ENCODE data around the gene CXCR1.
"Not testable (repeated sequence)": the region's sequence is repeated elsewhere in the genome, so short reads cannot be mapped to it uniquely, and the experiment has no call there.

The CXCR1 gene

DNA sequence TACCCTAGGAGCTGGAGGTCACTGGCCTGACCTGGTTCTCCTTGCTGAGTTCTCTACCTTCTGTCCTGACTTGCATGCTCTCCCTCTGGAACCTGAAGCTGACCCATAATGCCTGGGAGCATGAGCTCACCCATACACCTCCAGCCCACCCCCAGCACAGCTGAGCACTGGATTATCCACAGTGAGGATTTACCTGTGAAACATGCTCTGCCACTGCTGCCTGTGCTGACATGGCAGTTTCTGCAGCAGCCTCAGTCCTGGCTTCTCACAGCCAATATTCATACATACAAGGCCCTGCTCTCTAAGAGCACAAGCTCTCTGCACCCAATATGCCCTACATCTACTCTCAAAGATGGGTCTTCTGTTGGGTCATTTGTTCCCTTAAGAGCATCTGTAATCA, 35.9 kb downstream of the CXCR1 start:
- Histone ChIP-seq H3K4me3 (ENCODE audit: low read depth, low read length) (no peak overlapping the region), H3K4me1 (ENCODE audit: control insufficient read depth, insufficient read depth, low read length) (peaks cover 1% of the 10 kb centered on the region), H3K9me3 (ENCODE audit: control insufficient read depth, insufficient read depth, low read depth, low read length) (no peaks in the 10 kb centered on the region), H3K27ac (ENCODE audit: low read depth, low read length) (no peak overlapping the region), H3K27me3 (ENCODE audit: control insufficient read depth, insufficient read depth, low read length) (no peaks in the 10 kb centered on the region), H3K36me3 (ENCODE audit: control insufficient read depth, insufficient read depth, low read length) (no peaks in the 10 kb centered on the region), H3K9ac (ENCODE audit: low read length) (no peak overlapping the region)

DNA sequence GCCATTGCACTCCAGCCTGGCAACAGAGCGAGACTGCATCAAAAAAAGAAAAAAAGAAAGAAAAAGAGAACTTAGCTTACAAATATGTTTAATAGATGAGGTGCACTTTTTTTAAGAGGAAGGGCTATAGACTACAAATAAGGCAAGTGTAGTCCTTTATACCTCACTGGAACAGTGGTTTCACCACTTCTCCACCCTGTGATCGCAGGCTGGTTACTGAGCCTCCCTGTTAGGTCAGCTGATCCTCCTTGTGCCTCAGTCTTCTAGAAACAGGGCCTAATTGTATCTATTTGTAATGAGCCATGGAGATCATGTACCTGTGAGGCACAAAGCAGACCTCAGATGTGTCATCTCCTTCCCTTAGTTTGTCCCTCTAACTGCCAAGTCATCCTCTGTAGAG, 36.4 kb downstream of the CXCR1 start:
- Histone ChIP-seq H3K9ac (ENCODE audit: low read length) (no peak overlapping the region), H3K4me3 (ENCODE audit: low read depth, low read length) (no peak overlapping the region), H3K9me3 (ENCODE audit: control insufficient read depth, insufficient read depth, low read depth, low read length) (no peaks in the 10 kb centered on the region), H3K4me1 (ENCODE audit: control insufficient read depth, insufficient read depth, low read length) (peaks cover 4% of the 10 kb centered on the region), H3K27me3 (ENCODE audit: control insufficient read depth, insufficient read depth, low read length) (no peaks in the 10 kb centered on the region), H3K27ac (ENCODE audit: low read depth, low read length) (no peak overlapping the region), H3K36me3 (ENCODE audit: control insufficient read depth, insufficient read depth, low read length) (no peaks in the 10 kb centered on the region)

DNA sequence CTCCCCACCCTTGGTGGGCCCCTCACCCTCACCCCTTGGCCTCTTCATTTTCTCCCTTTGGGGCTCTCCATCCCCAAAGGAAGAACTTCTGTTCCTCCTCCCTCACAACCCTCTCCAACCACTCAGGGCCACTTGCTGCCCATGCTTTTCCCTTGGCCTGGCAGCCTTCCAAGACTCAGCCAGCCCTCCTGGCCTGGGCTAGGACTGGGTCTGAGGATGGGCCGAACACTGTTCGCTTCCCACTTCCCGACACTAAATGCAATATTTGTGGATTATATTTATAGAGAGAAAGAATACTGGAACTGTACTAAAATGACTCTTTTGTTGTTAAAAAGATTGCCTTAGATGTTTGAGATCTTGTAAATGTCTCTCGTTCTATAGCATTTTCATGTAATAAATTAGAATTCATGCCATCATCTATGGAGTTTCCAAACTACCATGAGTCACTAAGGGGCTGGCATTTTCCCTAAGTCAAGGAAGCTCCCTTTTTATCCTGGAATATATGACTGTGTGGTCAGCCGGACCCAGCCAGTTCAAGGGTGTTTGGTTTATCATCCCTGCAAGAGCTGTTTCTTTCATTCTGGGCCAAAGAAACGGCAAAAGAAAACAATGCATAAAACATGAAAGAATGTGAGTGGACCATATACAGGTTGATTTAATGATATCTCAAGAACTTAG, 37.2 kb downstream of the CXCR1 start:
- Histone ChIP-seq H3K9me3 (ENCODE audit: control insufficient read depth, insufficient read depth, low read depth, low read length) (no peaks in the 10 kb centered on the region), H3K4me3 (ENCODE audit: low read depth, low read length) (no peak overlapping the region), H3K36me3 (ENCODE audit: control insufficient read depth, insufficient read depth, low read length) (no peaks in the 10 kb centered on the region), H3K27ac (ENCODE audit: low read depth, low read length) (no peak overlapping the region), H3K4me1 (ENCODE audit: control insufficient read depth, insufficient read depth, low read length) (peaks cover 4% of the 10 kb centered on the region), H3K27me3 (ENCODE audit: control insufficient read depth, insufficient read depth, low read length) (no peaks in the 10 kb centered on the region), H3K9ac (ENCODE audit: low read length) (no peak overlapping the region)

DNA sequence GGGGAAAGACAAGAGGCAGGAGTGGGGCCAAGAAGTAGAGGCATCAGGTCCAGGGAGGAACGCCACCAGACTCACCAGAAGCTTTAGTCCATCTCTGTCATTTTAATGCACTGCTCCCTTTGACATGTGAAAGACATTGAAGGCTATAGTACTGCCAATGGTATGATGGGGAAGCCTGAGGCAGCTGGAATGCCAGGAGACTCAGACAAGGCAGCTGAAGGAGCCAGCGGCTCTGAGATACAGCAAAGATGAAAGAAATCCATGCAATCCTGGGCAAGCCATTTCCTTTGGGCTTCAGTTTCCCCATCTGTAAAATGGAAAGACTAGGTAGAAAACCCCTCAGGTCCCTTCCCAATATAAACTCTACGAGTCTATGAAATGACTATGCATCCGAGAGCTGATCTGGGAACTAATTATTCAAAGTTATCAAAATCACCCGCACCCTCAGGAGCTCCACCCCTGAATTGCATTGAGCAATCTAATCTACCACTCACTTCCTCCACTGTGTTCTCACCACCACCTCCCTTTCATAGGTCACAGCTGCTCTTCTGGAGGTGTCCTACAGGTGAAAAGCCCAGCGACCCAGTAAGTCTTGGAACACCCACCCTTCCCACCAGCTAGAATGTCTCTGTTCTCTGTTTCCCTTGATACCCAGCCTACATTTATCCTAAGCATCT, 37.8 kb downstream of the CXCR1 start:
- H3K4me3 ChIP-seq (ENCODE audit: low read depth, low read length), result no peak overlapping the region
- H3K4me1 ChIP-seq (ENCODE audit: control insufficient read depth, insufficient read depth, low read length), result peaks cover 4% of the 10 kb centered on the region
- no peaks in the 10 kb centered on the region for H3K27me3 ChIP-seq (ENCODE audit: control insufficient read depth, insufficient read depth, low read length)
- H3K9ac ChIP-seq (ENCODE audit: low read length), result no peak overlapping the region
- H3K9me3 ChIP-seq (ENCODE audit: control insufficient read depth, insufficient read depth, low read depth, low read length), result no peaks in the 10 kb centered on the region
- no peak overlapping the region for H3K27ac ChIP-seq (ENCODE audit: low read depth, low read length)
- no peaks in the 10 kb centered on the region for H3K36me3 ChIP-seq (ENCODE audit: control insufficient read depth, insufficient read depth, low read length)

DNA sequence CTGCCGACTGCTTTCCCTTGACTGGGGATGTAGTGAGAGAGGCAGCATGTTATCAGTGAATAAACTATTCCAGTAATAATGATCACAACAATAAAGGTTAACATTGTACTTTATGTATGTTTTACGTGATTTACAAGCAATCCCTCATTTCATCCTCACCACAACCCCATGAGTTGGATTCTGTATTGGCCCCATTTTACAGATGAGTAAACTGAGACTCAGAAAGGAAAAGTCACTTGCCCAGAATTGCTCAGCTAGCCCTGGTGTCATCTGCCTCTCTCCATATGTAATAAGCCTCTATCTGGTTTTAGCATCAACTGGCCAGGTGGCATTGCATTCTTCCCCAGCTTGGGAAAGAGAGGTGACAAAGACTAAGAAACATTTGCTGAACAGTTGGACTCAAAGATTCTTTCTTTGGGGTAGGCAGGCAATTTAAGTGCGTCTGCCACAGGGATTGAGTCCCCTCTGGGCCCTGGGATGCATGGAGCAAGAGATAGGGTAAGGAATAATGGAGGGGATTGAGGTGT, 38.8 kb downstream of the CXCR1 start:
- Histone ChIP-seq H3K4me1 (ENCODE audit: control insufficient read depth, insufficient read depth, low read length) (peaks cover 4% of the 10 kb centered on the region), H3K9ac (ENCODE audit: low read length) (no peak overlapping the region), H3K27ac (ENCODE audit: low read depth, low read length) (no peak overlapping the region), H3K27me3 (ENCODE audit: control insufficient read depth, insufficient read depth, low read length) (no peaks in the 10 kb centered on the region), H3K36me3 (ENCODE audit: control insufficient read depth, insufficient read depth, low read length) (no peaks in the 10 kb centered on the region), H3K4me3 (ENCODE audit: low read depth, low read length) (no peak overlapping the region), H3K9me3 (ENCODE audit: control insufficient read depth, insufficient read depth, low read depth, low read length) (no peaks in the 10 kb centered on the region)

DNA sequence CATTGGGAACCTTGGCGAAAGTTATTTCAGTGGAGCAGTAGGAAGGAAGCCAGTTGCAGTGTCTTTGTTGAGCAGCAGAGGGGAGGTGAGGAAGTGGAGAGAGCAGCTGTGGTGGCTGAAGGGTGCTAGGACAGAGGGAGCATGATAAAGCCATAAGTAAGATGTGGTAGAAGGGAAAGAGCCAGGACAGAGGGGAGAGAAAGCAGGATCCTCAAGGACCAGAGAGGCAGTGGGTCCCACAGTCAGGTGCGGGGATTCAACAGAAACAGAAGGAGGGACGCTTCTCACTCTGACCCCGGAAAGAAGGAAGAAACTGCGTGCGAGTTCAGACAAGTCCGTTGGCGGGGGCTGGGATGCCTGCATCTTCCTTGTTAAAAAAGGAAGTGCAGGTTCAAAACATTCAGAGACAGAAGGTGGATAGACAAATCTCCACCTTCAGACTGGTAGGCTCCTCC, 41.1 kb downstream of the CXCR1 start, which contains the start of gene CXCR2:
TSS of gene CXCR2 (plus strand) at position 403 of the 455 bp plus-strand sequence. CDS start 8,774 bp downstream, outside the sequence.
- Histone ChIP-seq H3K27me3 (ENCODE audit: control insufficient read depth, insufficient read depth, low read length) (no peaks in the 10 kb centered on the region), H3K4me1 (ENCODE audit: control insufficient read depth, insufficient read depth, low read length) (peaks cover 4% of the 10 kb centered on the region), H3K36me3 (ENCODE audit: control insufficient read depth, insufficient read depth, low read length) (no peaks in the 10 kb centered on the region), H3K4me3 (ENCODE audit: low read depth, low read length) (no peak within 1 kb of the TSS), H3K9me3 (ENCODE audit: control insufficient read depth, insufficient read depth, low read depth, low read length) (peaks cover 7% of the 10 kb centered on the region; the same call in 1 of the 2 replicates), H3K9ac (ENCODE audit: low read length) (no peak within 1 kb of the TSS), H3K27ac (ENCODE audit: low read depth, low read length) (no peak within 1 kb of the TSS)

DNA sequence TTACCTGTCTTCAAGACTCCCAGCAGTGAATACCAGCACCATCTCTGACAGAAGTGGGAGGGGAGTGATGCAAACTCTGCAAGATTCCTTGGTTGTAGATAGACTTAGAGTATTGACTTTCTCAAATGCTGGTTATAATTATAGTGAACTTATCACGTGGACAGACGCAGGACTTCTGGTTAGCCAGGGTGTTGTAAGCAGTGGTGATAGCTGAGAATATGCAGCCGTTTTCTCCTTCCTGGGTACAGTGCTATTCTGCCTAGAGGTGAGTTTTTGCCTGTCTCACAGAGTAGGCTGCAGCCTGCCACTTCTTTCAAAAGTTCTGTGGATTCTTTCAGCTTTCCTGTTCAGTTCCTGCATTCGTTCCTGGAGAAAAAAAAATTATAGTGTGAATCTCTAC, 41.7 kb downstream of the CXCR1 start:
- Histone ChIP-seq H3K4me3 (ENCODE audit: low read depth, low read length) (no peak overlapping the region), H3K27ac (ENCODE audit: low read depth, low read length) (no peak overlapping the region)

DNA sequence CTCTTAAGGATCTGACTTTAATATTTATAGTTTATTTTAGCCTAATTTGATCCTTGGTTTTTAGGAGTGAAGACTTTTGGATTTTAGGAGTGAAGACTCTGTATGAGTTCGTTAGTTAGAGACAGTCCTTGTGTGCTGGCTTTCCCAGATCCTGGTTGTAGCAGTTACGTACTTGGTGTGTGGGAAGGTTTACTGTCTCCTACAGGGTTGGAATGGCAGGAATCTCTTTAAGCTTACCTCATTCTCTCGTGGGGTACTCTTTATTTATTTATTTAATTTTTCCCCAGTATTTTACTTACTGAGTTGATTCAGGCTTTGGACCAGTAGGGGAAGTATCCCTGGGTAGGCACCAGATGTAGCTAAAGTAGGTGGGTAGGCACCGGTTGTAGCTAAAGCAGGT, 42.8 kb downstream of the CXCR1 start:
- H3K36me3 ChIP-seq (ENCODE audit: control insufficient read depth, insufficient read depth, low read length), result no peaks in the 10 kb centered on the region
- H3K4me3 ChIP-seq (ENCODE audit: low read depth, low read length), result no peak overlapping the region
- H3K27ac ChIP-seq (ENCODE audit: low read depth, low read length), result no peak overlapping the region
- peaks cover 4% of the 10 kb centered on the region for H3K4me1 ChIP-seq (ENCODE audit: control insufficient read depth, insufficient read depth, low read length)
- peaks cover 7% of the 10 kb centered on the region; the same call in 1 of the 2 replicates for H3K9me3 ChIP-seq (ENCODE audit: control insufficient read depth, insufficient read depth, low read depth, low read length)
- H3K27me3 ChIP-seq (ENCODE audit: control insufficient read depth, insufficient read depth, low read length), result no peaks in the 10 kb centered on the region
- no peak overlapping the region for H3K9ac ChIP-seq (ENCODE audit: low read length)

More for the DNA sequence above, 41.7 kb downstream of the CXCR1 start:
- Histone ChIP-seq H3K36me3 (ENCODE audit: control insufficient read depth, insufficient read depth, low read length) (no peaks in the 10 kb centered on the region), H3K27me3 (ENCODE audit: control insufficient read depth, insufficient read depth, low read length) (no peaks in the 10 kb centered on the region), H3K4me1 (ENCODE audit: control insufficient read depth, insufficient read depth, low read length) (peaks cover 4% of the 10 kb centered on the region), H3K9ac (ENCODE audit: low read length) (no peak overlapping the region), H3K9me3 (ENCODE audit: control insufficient read depth, insufficient read depth, low read depth, low read length) (peaks cover 7% of the 10 kb centered on the region; the same call in 1 of the 2 replicates)

DNA sequence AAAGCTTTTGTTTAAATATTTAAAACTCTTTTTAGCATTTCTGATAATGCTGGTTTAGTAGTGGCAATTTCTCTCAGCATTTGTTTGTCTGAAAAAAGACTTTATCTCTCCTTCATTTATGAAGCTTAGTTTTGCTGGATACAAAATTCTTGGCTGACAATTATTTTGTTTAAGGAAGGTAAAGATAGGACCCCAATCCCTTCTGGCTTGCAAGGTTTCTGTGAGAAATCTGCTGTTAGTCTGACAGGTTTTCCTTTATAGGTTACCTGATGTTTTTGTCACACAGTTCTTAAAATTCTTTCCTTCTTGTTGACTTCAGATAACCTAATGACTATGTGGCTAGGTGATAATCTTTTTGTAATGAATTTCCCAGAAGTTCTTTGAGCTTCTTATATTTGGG, 44.5 kb downstream of the CXCR1 start:
- not testable (repeated sequence) for H3K36me3 ChIP-seq (ENCODE audit: control insufficient read depth, insufficient read depth, low read length); H3K4me1 ChIP-seq (ENCODE audit: control insufficient read depth, insufficient read depth, low read length); H3K27me3 ChIP-seq (ENCODE audit: control insufficient read depth, insufficient read depth, low read length); H3K9ac ChIP-seq (ENCODE audit: low read length); H3K4me3 ChIP-seq (ENCODE audit: low read depth, low read length); H3K27ac ChIP-seq (ENCODE audit: low read depth, low read length)
- H3K9me3 ChIP-seq (ENCODE audit: control insufficient read depth, insufficient read depth, low read depth, low read length), result peaks cover 12% of the 10 kb centered on the region

DNA sequence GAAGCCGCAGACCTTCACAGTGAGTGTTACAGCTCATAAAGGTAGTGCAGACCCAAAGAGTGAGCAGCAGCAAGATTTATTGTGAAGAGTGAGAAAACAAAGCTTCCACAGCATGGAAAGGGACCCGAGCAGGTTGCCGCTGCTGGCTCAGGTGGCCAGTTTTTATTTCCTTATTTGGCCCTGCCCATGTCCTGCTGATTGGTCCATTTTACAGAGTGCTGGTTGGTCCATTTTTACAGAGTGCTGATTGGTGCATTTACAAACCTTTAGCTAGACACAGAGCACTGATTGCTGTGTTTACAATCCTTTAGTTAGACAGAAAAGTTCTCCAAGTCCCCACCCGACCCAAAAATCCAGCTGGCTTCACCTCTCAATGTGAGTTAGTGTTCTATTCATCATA, 45.0 kb downstream of the CXCR1 start:
- H3K9me3 ChIP-seq (ENCODE audit: control insufficient read depth, insufficient read depth, low read depth, low read length), result peaks cover 17% of the 10 kb centered on the region
- not testable (repeated sequence) for H3K4me3 ChIP-seq (ENCODE audit: low read depth, low read length); H3K9ac ChIP-seq (ENCODE audit: low read length); H3K27me3 ChIP-seq (ENCODE audit: control insufficient read depth, insufficient read depth, low read length); H3K36me3 ChIP-seq (ENCODE audit: control insufficient read depth, insufficient read depth, low read length); H3K27ac ChIP-seq (ENCODE audit: low read depth, low read length); H3K4me1 ChIP-seq (ENCODE audit: control insufficient read depth, insufficient read depth, low read length)

All from HUES6 (cell line).